Measurements from ENCODE around the gene SLC12A8. TPM values are rescaled to one million over a fixed set of nuclear protein-coding genes. Genes with fewer than 3 reads are reported as not detected.

SLC12A8 gene
- total and polyA plus RNA-seq, 3 donors from 2014 or later, result 10.3 to 21.0 (median 12.3) TPM

DNA sequence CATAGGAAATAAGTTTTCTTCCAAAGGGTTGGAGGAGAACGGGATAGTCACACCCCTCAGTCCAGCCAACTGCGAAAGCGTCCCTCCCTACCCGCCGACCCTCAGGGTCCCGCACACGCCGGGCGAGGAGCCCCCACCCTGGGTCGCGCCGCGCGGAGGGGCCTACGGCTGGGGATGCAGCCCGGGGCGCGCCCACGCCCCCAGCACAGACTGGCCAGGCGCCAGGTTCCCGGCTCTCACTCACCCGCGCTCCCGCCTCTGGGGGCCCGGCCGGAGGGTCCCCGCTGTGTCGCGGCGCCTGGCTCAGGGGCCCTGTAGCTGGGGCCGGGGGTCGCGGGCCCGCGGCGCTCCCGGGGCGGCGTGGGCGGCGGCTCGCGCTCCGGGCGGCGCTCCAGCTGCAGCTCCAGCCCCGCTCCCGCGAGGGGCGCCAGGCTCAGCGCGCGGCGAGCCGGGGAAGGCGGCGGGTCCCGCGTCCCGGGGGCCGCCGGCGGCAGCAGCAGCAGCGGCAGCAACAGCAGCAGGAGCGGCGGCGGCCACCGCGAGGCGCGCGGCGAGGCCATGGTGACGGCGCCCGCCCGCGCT, 157.1 kb downstream of the SLC12A8 start:
- intact Hi-C loops (cut with DNase I; ENCODE audit: low total_unique reads), result no loop called here
- Histone ChIP-seq H3K4me1 (peaks cover 35% of the 10 kb centered on the region), H3K27ac (peak overlapping the region; percentile 84 to 92), H3K4me3 (peak overlapping the region; percentile 77 to 82), H3K27me3 (no peaks in the 10 kb centered on the region), H3K9me3 (no peaks in the 10 kb centered on the region), H3K36me3 (ENCODE audit: low read depth, missing control alignments) (no peaks in the 10 kb centered on the region)
- no peak for DNase-seq
- TF ChIP-seq, protein P1, sequence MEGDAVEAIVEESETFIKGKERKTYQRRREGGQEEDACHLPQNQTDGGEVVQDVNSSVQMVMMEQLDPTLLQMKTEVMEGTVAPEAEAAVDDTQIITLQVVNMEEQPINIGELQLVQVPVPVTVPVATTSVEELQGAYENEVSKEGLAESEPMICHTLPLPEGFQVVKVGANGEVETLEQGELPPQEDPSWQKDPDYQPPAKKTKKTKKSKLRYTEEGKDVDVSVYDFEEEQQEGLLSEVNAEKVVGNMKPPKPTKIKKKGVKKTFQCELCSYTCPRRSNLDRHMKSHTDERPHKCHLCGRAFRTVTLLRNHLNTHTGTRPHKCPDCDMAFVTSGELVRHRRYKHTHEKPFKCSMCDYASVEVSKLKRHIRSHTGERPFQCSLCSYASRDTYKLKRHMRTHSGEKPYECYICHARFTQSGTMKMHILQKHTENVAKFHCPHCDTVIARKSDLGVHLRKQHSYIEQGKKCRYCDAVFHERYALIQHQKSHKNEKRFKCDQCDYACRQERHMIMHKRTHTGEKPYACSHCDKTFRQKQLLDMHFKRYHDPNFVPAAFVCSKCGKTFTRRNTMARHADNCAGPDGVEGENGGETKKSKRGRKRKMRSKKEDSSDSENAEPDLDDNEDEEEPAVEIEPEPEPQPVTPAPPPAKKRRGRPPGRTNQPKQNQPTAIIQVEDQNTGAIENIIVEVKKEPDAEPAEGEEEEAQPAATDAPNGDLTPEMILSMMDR (IDR thresholded peaks at IDR 0.05), result no peak
- no peak for TF ChIP-seq POLR2A (IDR thresholded peaks at IDR 0.05)
- WGBS, 2 donors, result 0 to 1% methylated on average over 5 to 69 of the region's 78 CpGs

- 1 to 2% methylated on average over 17 of the region's 17 CpGs for whole genome bisulfite sequencing, 2 donors
- TF ChIP-seq, protein P1 (IDR thresholded peaks at IDR 0.05), result no peak
- TF ChIP-seq POLR2A (IDR thresholded peaks at IDR 0.05), result no peak
- Histone ChIP-seq H3K4me3 (peak overlapping the region; percentile 77 to 82), H3K9me3 (no peaks in the 10 kb centered on the region), H3K36me3 (ENCODE audit: low read depth, missing control alignments) (no peaks in the 10 kb centered on the region), H3K4me1 (peaks cover 35% of the 10 kb centered on the region), H3K27ac (peak overlapping the region; percentile 84 to 92), H3K27me3 (no peaks in the 10 kb centered on the region)
- intact Hi-C loops (cut with DNase I; ENCODE audit: low total_unique reads), result no loop called here
- peak; percentile 55 for DNase-seq
Observed at GRCh38 chr3:125054449-125055329, 157.9 kb downstream of the SLC12A8 start.

DNA sequence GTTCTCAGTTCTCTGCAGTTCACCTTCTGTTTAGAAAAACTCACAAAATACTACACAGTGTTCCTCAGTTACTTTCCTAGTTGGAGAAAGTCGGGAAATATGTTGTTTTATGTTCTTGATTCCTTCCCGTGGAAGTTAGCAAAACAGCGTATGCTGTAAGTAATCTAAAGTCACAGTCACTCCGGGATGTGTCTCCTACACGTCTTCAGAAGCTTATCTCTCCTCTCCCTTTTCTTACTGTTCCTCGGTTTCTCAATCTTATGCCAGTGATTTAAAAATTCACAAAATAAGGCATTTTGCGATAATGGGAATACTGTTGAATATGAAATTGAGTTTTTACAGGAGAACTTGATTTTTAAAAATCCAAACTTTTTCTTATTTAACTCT, 158.5 kb downstream of the SLC12A8 start:
- H3K27ac ChIP-seq, result peak overlapping the region; percentile 84 to 92
- H3K27me3 ChIP-seq, result no peaks in the 10 kb centered on the region
- H3K9me3 ChIP-seq, result no peaks in the 10 kb centered on the region
- 16 to 18% methylated on average over 7 of the region's 7 CpGs for WGBS, 2 donors
- no peak for DNase-seq
- intact Hi-C loops (cut with DNase I; ENCODE audit: low total_unique reads), result no loop called here
- no peak for TF ChIP-seq POLR2A (IDR thresholded peaks at IDR 0.05)
- TF ChIP-seq, protein P1 (IDR thresholded peaks at IDR 0.05), result no peak
- H3K4me1 ChIP-seq, result peaks cover 35% of the 10 kb centered on the region
- no peaks in the 10 kb centered on the region for H3K36me3 ChIP-seq (ENCODE audit: low read depth, missing control alignments)
- H3K4me3 ChIP-seq, result peak overlapping the region; percentile 77 to 82

- H3K36me3 ChIP-seq (ENCODE audit: low read depth, missing control alignments), result no peaks in the 10 kb centered on the region
- no peaks in the 10 kb centered on the region for H3K9me3 ChIP-seq
- H3K4me1 ChIP-seq, result peaks cover 35% of the 10 kb centered on the region
- intact Hi-C loops (cut with DNase I; ENCODE audit: low total_unique reads), result no loop called here
- WGBS, 2 donors, result 80 to 84% methylated on average over 2 of the region's 2 CpGs
- no peak overlapping the region for H3K4me3 ChIP-seq
- no peak for TF ChIP-seq POLR2A (IDR thresholded peaks at IDR 0.05)
- TF ChIP-seq, protein P1 (IDR thresholded peaks at IDR 0.05), result no peak
- H3K27me3 ChIP-seq, result no peaks in the 10 kb centered on the region
- peak overlapping the region; percentile 84 to 92 for H3K27ac ChIP-seq
- no peak for DNase-seq
Observed at GRCh38 chr3:125053304-125053699, 159.2 kb downstream of the SLC12A8 start.
